Measurements from ENCODE around the gene EXOC3L1. TPM values are rescaled to one million over a fixed set of nuclear protein-coding genes. Genes with fewer than 3 reads are reported as not detected.

Gene EXOC3L1
- total RNA-seq, 1 donor from 2014 or later: not detected

GRCh38 chr16:67237396-67238277 lies 47.7 kb upstream of the EXOC3L1 start:
- Histone ChIP-seq H3K9me3 (ENCODE audit: low read depth) (no peaks in the 10 kb centered on the region), H3K9ac (no peak overlapping the region), H3K27ac (no peak overlapping the region), H3K4me1 (no peaks in the 10 kb centered on the region), H3K4me2 (no peak overlapping the region), H3K79me2 (ENCODE audit: low read depth) (no peaks in the 10 kb centered on the region), H4K20me1 (ENCODE audit: low read depth) (no peaks in the 10 kb centered on the region), H3F3A (ENCODE audit: low read depth) (no peaks in the 10 kb centered on the region), H3K4me3 (no peak overlapping the region), H2AFZ (replicated peaks) (no peak overlapping the region), H3K27me3 (no peaks in the 10 kb centered on the region), H3K36me3 (no peaks in the 10 kb centered on the region)
- H3K4me1 Mint-ChIP-seq: peaks cover 8% of the 10 kb centered on the region
- no peak for DNase-seq (ENCODE audit: low spot score)
- H3K27me3 Mint-ChIP-seq (ENCODE audit: insufficient read depth, low read depth): no peaks in the 10 kb centered on the region
- H3K27ac Mint-ChIP-seq: no peak overlapping the region
- H3K9me3 Mint-ChIP-seq: no peaks in the 10 kb centered on the region
- H3K36me3 Mint-ChIP-seq: no peaks in the 10 kb centered on the region
- no peak overlapping the region for H3K4me3 Mint-ChIP-seq
- no peak for TF ChIP-seq EZH2phosphoT487 (IDR thresholded peaks at IDR 0.05)
- no peak for TF ChIP-seq CTCF (IDR thresholded peaks at IDR 0.05)
- TF ChIP-seq EZH2 (IDR thresholded peaks at IDR 0.05): no peak

- Histone ChIP-seq H3F3A (ENCODE audit: low read depth) (no peaks in the 10 kb centered on the region), H3K27ac (no peak overlapping the region), H2AFZ (replicated peaks) (no peak overlapping the region), H3K4me2 (no peak overlapping the region), H3K36me3 (no peaks in the 10 kb centered on the region), H3K9ac (no peak overlapping the region), H3K4me3 (no peak overlapping the region), H3K27me3 (no peaks in the 10 kb centered on the region), H4K20me1 (ENCODE audit: low read depth) (no peaks in the 10 kb centered on the region), H3K79me2 (ENCODE audit: low read depth) (no peaks in the 10 kb centered on the region), H3K4me1 (no peaks in the 10 kb centered on the region), H3K9me3 (ENCODE audit: low read depth) (no peaks in the 10 kb centered on the region)
- H3K27ac Mint-ChIP-seq: no peak overlapping the region
- DNase-seq (ENCODE audit: low spot score): peak; percentile 59
- H3K9me3 Mint-ChIP-seq: no peaks in the 10 kb centered on the region
- H3K4me3 Mint-ChIP-seq: peak overlapping the region; percentile 5
- H3K27me3 Mint-ChIP-seq (ENCODE audit: insufficient read depth, low read depth): peaks cover 2% of the 10 kb centered on the region
- TF ChIP-seq CTCF (IDR thresholded peaks at IDR 0.05) (no peak), EZH2 (IDR thresholded peaks at IDR 0.05) (no peak), EZH2phosphoT487 (IDR thresholded peaks at IDR 0.05) (no peak)
- H3K4me1 Mint-ChIP-seq: peaks cover 8% of the 10 kb centered on the region
- no peaks in the 10 kb centered on the region for H3K36me3 Mint-ChIP-seq
These were observed 46.8 kb upstream of the EXOC3L1 start for GRCh38 chr16:67236563-67237395.

- H3K36me3 ChIP-seq: no peaks in the 10 kb centered on the region
- peak overlapping the region; percentile 5 for H3K4me3 Mint-ChIP-seq
These were observed 46.1 kb upstream of the EXOC3L1 start for GRCh38 chr16:67235816-67236562.

More at GRCh38 chr16:67235816-67236562, 46.1 kb upstream of the EXOC3L1 start:
- H3K36me3 Mint-ChIP-seq: no peaks in the 10 kb centered on the region
- Histone ChIP-seq H3K4me1 (no peaks in the 10 kb centered on the region), H3K79me2 (ENCODE audit: low read depth) (no peaks in the 10 kb centered on the region), H3F3A (ENCODE audit: low read depth) (no peaks in the 10 kb centered on the region), H3K4me3 (no peak overlapping the region), H2AFZ (replicated peaks) (no peak overlapping the region), H3K27me3 (no peaks in the 10 kb centered on the region), H3K27ac (no peak overlapping the region), H4K20me1 (ENCODE audit: low read depth) (no peaks in the 10 kb centered on the region), H3K9me3 (ENCODE audit: low read depth) (no peaks in the 10 kb centered on the region), H3K4me2 (no peak overlapping the region), H3K9ac (no peak overlapping the region)
- H3K4me1 Mint-ChIP-seq: peaks cover 5% of the 10 kb centered on the region
- H3K27ac Mint-ChIP-seq: no peak overlapping the region
- TF ChIP-seq EZH2phosphoT487 (IDR thresholded peaks at IDR 0.05) (no peak), CTCF (IDR thresholded peaks at IDR 0.05) (no peak), EZH2 (IDR thresholded peaks at IDR 0.05) (no peak)
- no peaks in the 10 kb centered on the region for H3K9me3 Mint-ChIP-seq
- peaks cover 2% of the 10 kb centered on the region for H3K27me3 Mint-ChIP-seq (ENCODE audit: insufficient read depth, low read depth)
- no peak for DNase-seq (ENCODE audit: low spot score)

All from neural progenitor cell (in vitro differentiated cells).